HG03378 (cell line): ENCODE results near the gene HOXA11.

ENCODE experiments used
- ATAC-seq: cut with Tn5 transposase; IDR thresholded peaks from one replicate; pipeline ENCODE4 v1.9.1; 2021; ENCODE audit warnings: mild to moderate bottlenecking, moderate library complexity; ENCODE audit not compliant: unreplicated experiment

HOXA11 gene

DNA sequence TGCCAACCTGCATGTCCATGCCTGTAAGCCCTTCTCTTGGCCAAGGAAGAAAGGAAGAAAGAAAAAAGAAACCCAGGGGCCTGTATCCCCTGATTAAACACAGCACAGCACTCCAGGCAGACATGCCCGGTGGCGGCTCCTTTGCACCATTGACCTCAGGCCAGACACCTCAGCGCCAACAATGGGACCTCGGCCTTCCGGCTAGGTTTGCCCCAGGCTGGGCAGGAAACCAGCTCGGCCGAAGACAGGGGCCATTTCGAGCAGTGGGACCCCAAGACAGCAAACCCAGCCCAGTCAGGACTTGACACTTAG, 13.8 kb downstream of the HOXA11 start:
- ATAC-seq = no peak

DNA sequence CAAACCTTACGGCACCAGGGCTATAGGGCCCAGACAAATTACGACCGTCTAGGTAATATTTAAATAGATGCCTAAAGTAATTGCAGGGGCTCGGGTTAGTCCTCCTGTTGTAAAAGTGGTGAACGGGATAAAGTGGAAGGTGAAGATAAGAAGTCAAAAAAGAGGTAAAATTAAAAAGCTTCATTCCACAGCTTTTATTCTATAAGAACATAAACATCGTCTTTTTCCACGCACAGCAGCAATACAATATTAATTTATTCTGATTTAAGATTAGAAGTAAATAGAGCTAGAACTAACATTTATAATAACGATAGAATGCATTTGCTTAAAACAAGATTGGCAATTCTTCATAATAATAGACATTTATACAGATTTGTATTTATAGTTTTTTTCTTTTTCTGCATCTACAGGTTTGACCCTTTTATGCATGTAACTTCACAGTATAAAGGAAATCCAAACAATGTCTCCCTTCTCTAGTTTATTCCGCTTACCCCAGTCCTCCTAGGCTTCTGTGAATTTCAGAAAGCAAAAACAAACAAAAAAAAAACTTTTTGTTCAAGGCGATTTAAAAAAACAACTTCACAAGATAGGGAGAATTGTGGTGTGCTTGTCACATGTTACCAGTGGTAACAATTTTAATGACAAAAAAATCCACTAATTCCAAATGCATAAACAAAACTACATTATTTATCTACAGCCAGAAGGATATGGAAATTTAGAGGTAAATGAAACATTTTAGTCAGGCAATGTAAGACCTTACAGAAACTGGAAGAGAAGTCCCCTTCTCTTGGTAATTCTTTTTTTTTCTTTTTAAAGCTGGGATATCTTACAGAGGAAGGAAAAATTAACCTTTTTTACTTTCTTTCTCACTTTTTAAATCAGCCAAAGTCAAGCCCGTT, 14.4 kb downstream of the HOXA11 start:
- ATAC-seq = no peak

DNA sequence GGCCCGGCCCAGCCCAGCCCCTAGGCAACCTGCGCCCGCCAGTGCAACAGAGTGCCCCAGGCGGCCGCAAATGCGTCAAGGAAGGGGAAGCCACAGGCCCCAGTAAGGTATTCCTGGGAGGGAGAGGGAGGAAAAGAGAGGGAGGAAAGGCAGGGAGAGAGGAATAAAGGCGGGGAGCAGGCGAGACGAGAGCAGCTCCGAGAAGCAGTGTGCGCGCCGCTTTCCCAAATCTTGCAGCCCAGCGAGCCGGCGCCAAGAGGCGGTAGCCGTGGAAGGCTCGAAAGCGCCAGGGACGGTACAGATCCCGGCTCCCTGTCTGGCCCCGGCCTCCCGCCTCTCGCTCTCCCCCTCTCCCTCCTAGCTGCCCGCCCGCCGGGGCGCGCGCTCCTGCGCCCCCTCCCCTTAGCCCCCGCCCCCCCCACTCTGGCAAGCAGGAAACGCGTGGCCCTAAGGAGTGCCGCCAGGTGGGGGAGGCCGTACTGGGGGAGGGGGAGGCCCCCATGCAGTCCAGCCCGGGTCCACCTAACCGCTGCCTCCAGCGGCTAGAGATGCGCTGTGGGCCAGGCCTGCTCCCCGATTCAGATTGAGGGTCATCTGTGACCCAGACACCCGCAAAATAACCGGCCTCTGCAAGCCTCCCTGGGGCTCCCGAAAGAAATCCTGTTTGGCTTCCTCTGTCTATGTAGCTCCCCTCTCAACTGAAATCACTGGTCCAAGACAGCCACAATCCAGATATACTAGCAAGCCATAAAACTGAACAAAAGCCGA, 15.2 kb downstream of the HOXA11 start:
- no peak for ATAC-seq

DNA sequence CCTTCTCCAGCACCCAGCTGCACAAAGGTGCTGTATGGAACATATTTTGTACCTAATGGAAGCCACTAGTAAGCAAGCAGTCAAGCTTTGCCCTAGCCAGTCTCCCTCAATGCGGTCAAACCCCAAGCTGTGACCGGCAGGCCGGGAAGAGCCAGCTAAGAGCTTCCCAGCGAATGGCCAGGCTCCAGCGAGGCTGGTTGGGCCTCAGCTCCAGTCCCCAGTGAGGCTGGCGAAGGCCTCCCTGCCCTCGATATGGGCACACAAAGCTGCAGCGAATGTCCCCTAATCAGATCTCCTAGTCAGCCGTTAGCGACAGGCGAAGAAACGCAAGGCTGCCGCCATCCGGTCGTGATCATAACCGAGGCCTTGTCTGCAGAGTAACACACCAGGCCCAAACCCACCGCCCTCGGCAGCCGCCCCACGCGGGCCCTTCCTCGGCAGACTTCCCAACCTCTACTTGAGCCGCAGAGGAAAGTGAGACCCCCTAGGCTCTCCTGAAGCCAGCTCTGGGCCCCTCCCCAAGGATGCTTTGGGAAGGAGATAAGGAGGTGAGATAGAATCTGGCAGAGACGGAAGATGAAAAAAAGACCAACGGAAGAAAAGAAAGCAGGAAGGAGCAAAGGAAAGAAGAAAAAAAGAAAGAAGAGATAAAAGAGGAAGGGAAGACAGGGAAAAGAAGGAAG, 16.6 kb downstream of the HOXA11 start:
- no peak for ATAC-seq

DNA sequence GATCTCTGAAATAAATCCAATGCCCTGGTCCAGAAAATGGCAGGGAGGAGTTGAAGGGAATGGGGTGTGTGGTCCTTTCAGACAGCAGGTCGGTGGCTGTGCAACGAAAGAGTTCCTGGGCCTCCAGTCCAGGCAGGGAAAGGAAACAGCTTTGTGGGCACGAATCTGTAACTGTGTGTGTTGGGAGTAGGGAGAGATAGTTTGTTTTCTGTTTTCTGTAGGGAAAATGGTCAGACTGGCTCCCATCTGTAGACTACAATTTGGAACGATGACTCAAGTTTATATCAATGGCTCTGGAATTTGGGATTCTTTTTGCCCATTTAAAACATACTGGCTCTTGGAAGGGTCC, 17.1 kb downstream of the HOXA11 start:
- ATAC-seq = no peak

DNA sequence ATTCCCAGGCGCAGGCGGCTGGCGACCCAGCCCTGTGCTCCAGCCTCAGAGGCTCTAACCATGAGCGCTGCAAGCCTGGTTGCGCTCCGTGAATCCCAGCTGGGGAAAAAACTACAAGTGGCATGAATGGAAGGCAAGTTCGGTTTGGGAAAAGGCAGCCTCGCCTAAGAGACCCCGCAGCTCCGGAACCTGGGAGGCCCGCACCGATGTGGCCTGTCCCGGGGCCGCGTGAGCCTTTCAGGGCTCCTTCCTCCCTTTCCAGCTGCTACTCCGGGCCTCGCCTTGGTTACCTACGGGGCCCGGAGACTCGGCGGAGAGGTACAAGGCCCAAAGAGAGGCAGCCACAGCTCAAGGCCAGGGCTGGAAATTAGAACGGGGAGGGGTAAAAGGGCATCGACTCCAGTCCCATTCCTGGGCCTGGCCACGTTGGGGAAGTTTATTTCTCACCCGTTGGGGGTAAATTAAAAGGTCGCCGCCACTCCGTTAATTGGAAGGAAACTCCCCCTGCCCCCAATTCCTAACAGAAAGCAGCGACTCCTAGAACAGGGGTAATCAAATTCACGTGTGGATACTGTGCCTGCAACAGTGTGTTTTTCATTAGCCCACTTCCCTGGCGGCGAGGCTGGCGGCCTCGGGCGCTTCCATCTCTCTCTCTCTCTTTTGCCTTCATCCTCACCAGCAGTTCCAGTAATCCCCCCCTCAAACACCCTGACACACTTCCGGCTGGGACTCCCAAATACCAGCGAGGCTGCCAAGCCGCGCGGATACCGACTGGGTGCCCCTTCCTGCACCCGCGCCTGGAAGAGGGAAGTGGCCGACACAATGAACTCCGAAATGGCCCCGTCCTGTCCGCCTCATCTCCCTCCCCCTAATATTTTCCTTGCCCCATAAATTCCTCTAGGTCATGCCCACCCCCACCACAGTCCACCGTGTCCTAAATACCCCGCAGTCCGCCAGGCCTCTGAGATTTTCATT, 18.2 kb downstream of the HOXA11 start:
- ATAC-seq = no peak

DNA sequence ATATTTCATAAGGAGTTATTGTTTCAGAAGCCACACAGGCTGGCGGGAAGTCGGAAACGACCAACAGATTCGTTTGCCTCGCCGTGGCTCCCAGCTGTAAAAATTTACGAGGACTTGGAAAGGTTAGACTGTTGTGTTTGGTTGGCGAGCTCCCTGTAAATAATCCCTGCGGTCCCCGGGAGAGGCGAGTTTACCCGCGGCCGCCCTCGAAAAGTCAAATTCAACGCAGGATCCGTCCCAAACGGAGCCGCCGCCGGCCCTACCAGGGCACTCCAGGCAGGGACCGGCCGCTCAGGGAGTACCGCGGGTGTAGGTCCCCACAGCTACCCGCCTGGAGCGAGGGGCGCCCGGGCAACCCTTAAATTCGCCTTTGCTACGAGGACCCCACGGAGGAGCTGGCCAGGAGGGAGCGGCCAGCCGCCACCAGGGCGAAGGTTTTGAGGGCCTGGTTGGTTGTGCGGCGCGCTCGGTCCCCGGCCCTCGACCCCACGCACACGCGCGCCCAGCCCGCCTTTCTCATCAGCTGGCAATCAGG, 19.0 kb downstream of the HOXA11 start:
- no peak for ATAC-seq

DNA sequence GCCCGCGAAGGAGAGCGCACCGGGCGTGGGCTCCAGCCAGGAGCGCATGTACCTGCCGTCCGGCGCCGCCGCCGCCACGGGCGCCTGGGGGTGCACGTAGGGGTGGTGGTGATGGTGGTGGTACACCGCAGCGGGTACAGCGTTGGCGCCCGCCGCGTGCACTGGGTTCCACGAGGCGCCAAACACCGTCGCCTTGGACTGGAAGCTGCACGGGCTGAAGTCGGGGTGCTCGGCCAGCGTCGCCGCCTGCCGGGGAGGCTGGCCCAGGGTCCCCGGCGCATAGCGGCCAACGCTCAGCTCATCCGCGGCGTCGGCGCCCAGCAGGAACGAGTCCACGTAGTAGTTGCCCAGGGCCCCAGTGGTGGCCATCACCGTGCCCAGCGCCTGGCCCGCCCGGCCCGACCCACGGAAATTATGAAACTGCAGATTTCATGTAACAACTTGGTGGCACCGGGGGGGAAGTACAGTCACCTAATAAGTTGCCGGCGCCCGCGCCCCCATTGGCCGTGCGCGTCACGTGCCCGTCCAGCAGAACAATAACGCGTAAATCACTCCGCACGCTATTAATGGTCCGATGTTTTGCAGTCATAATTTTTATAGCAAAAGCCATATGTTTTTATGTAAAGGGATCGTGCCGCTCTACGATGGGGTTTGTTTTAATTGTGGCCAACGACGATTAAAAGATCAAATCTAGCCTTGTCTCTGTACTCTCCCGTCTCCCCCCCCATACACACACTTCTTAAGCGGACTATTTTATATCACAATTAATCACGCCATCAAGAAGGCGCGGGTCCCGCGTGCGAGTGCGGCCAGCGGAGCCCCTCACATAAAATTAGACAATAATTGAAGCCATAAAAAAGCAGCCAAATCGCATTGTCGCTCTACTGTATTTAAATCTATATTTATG, 19.7 kb downstream of the HOXA11 start, which contains the start of gene HOXA9:
Gene HOXA9, minus strand, starts transcription at position 449 of the 907 bp plus-strand sequence. Its CDS starts 80 bp downstream, at position 369.
- no peak for ATAC-seq

DNA sequence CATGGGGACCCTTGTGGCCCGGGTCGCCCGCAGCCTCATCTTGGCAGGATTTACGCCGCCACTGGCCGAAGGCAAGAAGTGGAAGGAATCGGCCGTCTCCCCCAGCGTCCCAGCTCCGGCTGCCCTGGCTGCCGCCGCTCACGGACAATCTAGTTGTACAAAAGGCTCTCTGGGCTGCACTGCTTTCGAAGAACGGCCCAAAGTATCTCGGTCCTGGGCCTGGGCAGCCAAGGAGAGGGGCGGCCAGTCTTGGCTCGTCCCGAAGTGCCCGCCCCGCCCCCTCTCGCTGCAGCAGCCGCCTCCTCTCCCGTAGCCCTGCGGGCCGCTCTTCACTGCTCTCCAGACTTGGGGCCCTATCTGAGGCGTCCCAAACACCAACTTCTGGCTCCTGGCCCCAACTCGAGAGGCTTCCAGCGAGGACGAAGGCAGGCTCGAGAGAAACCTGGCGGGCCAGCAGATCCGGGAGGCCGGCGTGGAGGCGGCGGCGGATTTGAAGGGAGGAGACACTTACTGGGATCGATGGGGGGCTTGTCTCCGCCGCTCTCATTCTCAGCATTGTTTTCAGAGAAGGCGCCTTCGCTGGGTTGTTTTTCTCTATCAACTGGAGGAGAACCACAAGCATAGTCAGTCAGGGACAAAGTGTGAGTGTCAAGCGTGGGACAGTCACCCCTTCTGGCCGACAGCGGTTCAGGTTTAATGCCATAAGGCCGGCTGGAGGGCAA, 20.5 kb downstream of the HOXA11 start:
- no peak for ATAC-seq

DNA sequence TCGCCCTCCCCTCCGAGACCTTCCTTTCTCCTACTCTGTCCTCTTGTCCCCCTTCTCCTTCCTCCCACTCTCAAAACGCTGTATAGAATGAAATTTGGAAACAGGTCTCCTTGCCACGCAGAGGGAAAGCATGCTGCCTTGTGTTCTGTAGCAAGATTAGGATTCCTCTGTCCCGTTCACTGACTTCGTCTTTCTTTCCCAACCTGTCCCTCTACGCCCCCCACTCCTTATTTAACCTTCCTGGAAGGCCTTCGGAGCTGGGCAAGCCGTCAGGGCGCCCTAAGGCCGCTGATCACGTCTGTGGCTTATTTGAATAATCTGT, 21.0 kb downstream of the HOXA11 start:
- ATAC-seq = no peak

DNA sequence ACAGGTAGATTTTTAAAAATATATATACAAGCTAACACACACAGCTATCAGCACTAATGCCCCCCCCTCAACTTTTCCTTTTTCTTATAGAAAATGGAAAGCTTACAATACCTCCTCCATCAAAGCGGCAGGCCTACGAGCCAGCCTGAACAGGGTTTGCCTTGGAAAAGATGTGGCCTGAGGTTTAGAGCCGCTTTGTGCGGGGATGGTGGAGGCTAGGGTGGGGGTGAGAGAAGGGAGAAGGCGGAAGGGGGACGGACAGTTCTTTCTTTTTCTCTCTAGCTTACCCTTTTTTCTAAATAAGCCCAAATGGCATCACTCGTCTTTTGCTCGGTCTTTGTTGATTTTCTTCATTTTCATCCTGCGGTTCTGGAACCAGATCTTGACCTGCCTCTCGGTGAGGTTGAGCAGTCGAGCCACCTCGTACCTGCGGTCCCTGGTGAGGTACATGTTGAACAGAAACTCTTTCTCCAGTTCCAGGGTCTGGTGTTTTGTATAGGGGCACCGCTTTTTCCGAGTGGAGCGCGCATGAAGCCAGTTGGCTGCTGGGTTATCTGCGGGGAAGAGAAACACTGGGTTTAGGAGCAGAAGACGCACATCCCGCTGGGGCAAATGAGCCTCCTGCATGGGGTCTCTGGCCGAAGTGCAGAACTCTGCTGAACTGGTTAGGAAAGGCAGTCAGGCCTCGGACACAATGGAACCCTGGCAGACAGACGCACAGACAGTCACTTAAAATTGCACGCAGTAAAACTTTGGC, 21.6 kb downstream of the HOXA11 start:
- no peak for ATAC-seq

DNA sequence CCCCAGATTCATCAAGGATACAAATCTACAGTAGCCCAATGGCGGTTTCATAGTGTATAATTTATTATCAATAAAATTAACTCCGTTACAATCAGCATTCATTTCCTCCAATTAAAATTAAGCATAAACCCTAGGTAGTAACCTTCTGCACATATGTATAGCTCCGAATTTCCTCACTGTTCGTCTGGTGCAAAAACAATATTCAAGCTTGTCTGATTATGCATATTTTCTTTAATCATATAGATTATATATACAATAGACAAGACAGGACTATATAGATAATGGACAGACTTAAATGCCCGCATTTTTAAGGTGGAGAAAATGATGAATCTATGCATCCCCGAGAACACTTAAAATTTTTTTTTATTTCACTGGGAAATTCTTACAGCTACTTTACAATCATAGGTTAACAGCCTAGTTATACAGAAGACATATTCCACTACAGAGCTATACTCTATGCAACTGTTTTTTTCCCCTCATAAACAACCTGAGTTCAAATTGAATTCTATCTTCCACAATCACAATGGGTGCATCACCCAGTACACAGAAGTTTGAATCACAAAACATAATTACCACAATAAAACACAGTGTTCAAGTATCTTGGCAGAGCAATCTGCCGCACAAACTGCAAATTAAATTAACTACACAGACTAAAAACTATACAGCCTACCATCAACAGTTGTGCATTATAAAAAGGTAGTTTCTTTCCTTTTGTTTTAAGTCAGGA, 22.3 kb downstream of the HOXA11 start:
- no peak for ATAC-seq

DNA sequence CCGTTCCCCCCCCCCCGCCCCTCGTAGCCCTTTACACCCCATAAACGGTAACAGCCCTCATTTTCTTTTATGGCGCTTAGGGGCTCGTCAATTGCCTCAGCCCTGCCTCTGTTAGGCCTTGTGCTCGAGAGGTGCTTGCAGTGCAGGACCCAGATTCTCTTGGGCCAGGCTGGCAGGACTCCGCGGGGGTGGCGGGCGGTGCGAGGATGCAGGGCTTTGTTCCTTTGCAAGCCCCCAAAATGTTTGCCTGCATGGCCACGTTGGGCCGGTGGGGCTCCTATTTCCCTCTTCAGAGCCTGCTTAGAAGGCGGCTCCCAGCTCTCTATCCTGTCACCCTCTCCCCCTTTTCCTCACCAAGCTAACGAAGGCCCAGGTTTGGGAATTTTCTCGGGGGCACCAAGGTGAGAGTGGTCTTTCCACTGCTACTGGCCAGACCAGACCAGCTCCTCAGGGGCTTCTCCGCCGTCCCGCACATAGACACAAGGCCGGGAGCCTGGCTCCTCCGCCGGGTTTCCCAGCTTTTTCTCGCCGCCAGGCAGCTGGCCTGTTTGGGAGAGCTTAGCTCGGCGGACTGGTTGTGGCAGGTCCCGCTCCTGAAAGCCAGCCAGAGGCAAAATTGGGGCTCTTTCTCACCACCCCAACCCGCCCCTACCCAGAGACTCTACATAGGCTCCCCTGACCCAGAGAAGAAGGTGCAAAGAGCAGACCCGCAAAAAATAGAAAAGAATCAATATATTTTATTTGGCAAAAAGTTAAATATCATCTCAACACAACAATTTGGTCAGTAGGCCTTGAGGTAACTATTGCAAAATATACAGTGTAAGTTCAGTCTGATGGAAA, 23.1 kb downstream of the HOXA11 start:
- no peak for ATAC-seq

DNA sequence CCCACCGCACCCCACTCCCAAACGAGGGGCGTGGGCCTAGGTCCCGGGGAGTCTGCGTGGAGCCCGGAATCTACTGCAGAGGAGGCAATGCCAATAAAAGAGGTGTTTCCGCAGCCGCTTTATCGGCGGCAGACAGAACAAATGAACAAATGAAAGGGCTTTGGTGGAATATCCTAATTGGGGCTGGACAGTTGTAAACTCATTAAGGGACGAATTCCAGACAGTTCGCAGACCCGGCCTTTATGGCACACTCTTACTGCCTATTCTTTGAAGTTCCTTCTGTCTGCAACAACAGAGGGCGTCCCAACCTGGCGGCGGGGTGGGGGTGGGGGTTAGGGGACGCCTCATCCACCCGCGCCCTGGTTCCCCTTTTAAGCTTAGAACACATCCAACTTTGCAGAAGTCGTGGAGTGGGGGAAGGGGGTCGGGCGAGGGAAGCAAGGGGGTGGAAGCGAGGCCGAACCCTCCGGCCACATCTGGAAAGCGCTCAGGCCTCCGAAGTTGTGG, 23.8 kb downstream of the HOXA11 start:
- no peak for ATAC-seq

DNA sequence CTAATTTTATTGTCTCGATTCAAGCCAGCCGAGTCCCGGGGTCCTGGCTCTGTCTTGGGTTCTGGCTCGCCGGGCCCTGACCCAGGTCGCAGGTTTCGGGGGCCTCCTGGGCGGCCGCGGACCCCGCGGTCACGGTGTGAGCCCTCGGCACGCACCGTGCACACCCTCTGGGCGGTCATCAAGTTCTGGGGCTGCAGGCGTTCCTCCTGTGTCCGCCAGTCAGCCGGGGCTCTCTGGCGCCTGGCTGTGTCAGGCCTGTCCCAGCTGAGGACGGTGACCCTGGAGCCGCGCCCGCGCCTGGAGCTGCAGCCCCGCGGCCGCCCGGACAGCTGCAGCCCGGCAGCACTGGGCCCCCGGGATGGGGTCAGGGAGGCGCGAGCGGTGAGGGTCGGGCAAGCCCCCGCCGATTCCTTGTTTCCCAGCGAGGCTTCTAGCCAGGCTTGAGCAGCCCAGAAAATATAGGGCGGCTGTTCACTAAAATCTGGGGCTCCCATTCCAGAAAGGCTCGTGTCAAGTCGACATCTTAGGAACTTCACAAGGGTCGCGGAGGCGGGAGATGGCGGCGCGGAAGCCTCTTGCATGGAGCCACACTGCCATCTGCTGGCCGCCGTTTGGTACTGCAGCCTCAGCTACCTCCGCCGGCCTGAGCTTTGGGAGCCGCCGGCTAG, 24.4 kb downstream of the HOXA11 start:
- ATAC-seq = no peak

DNA sequence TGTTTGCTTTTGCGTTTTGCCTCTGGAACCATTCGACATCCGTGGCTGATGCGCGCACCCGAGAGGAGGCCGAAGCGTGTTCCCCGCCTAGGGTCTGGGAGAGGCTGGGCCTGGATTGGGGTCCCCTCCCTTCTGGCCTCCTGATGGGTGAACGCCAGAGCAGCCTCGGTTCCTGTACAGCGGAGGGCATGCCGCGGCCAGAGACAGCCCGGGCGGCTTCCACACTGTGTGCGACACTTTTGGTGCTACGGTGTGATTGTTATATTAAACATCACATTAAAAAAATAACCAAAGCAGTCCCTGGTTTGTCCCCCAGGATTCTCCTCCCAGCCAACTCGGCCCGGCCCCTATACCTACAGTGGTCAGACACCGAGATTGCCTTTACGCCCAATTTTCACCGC, 24.9 kb downstream of the HOXA11 start:
- no peak for ATAC-seq
